Glutamatergic neuron (in vitro differentiated cells): Measurements from ENCODE around the gene TPRKB. TPM values are rescaled to one million over a fixed set of nuclear protein-coding genes. Genes with fewer than 3 reads are reported as not detected.
"Not testable (repeated sequence)": the region's sequence is repeated elsewhere in the genome, so short reads cannot be mapped to it uniquely, and the experiment has no call there.

Experiments
- DNase-seq: peaks from one replicate; pipeline ENCODE4 v3.0.0; 2022
- H3K27ac Mint-ChIP-seq: one replicate; pipeline ENCODE4 v1.8.0; 2020; ENCODE audit warnings: mild to moderate bottlenecking, mixed read lengths, inconsistent platforms; ENCODE audit not compliant: unreplicated experiment
- H3K27me3 Mint-ChIP-seq: one replicate; pipeline ENCODE4 v1.8.0; 2020; ENCODE audit warnings: mild to moderate bottlenecking, moderate library complexity, mixed read lengths, inconsistent platforms; ENCODE audit not compliant: unreplicated experiment
- H3K36me3 Mint-ChIP-seq: one replicate; pipeline ENCODE4 v1.8.0; 2020; ENCODE audit warnings: mild to moderate bottlenecking, mixed read lengths, inconsistent platforms; ENCODE audit not compliant: unreplicated experiment
- H3K4me1 Mint-ChIP-seq: one replicate; pipeline ENCODE4 v1.8.0; 2020; ENCODE audit warnings: mild to moderate bottlenecking, low read depth, mixed read lengths, inconsistent platforms; ENCODE audit not compliant: unreplicated experiment
- H3K4me3 Mint-ChIP-seq: one replicate; pipeline ENCODE4 v1.8.0; 2020; ENCODE audit warnings: mild to moderate bottlenecking, mixed read lengths, inconsistent platforms; ENCODE audit not compliant: unreplicated experiment
- H3K9me3 Mint-ChIP-seq: one replicate; pipeline ENCODE4 v1.8.0; 2020; ENCODE audit warnings: mild to moderate bottlenecking, moderate library complexity, mixed read lengths, inconsistent platforms; ENCODE audit not compliant: unreplicated experiment
- CTCF ChIP-seq: fragments of 200-600 bp; sonication (generic); IDR thresholded peaks from one replicate; pipeline ENCODE4 v1.5.0; 2021; ENCODE audit not compliant: partially characterized antibody, unreplicated experiment
- total RNA-seq: library from RNA; stranded (reverse); fragmentation: NEBNext Ultra II Directional; extraction: Animal tissue kit (Norgen Biotek cat#: 25700); gene quantifications from one replicate; pipeline ENCODE4 v1.2.1, GENCODE V29; 2021; ENCODE audit not compliant: unreplicated experiment

Gene TPRKB
- total RNA-seq, 1 donor from 2014 or later, result 27.2 TPM

- TF ChIP-seq CTCF, result no peak
- Mint-ChIP-seq H3K36me3 (peaks cover 4% of the 10 kb centered on the region), H3K4me1 (no peaks in the 10 kb centered on the region), H3K4me3 (no peak overlapping the region), H3K9me3 (peaks cover 2% of the 10 kb centered on the region), H3K27me3 (no peaks in the 10 kb centered on the region), H3K27ac (no peak overlapping the region)
- DNase-seq, result no peak
Measured at GRCh38 chr2:73766349-73766748, 29.2 kb upstream of the TPRKB start.

GRCh38 chr2:73764945-73765344, 27.8 kb upstream of the TPRKB start:
- H3K4me1 Mint-ChIP-seq, result no peaks in the 10 kb centered on the region
- no peak for TF ChIP-seq CTCF
- peaks cover 2% of the 10 kb centered on the region for H3K9me3 Mint-ChIP-seq
- H3K27me3 Mint-ChIP-seq, result no peaks in the 10 kb centered on the region
- peaks cover 4% of the 10 kb centered on the region for H3K36me3 Mint-ChIP-seq
- H3K27ac Mint-ChIP-seq, result no peak overlapping the region
- no peak for DNase-seq
- H3K4me3 Mint-ChIP-seq, result no peak overlapping the region

GRCh38 chr2:73762571-73762970, 25.4 kb upstream of the TPRKB start:
- Mint-ChIP-seq H3K4me3 (no peak overlapping the region), H3K4me1 (no peaks in the 10 kb centered on the region), H3K27me3 (no peaks in the 10 kb centered on the region), H3K9me3 (peaks cover 2% of the 10 kb centered on the region), H3K27ac (no peak overlapping the region), H3K36me3 (peaks cover 4% of the 10 kb centered on the region)
- no peak for DNase-seq
- TF ChIP-seq CTCF, result no peak

GRCh38 chr2:73759904-73760303, 22.8 kb upstream of the TPRKB start:
- no peak for DNase-seq
- H3K27ac Mint-ChIP-seq, result no peak overlapping the region
- TF ChIP-seq CTCF, result no peak
- H3K9me3 Mint-ChIP-seq, result peaks cover 2% of the 10 kb centered on the region
- no peak overlapping the region for H3K4me3 Mint-ChIP-seq
- H3K27me3 Mint-ChIP-seq, result no peaks in the 10 kb centered on the region
- H3K4me1 Mint-ChIP-seq, result no peaks in the 10 kb centered on the region
- peaks cover 3% of the 10 kb centered on the region for H3K36me3 Mint-ChIP-seq

GRCh38 chr2:73759285-73759764, 22.2 kb upstream of the TPRKB start:
- DNase-seq, result no peak
- no peak overlapping the region for H3K4me3 Mint-ChIP-seq
- no peak overlapping the region for H3K27ac Mint-ChIP-seq
- H3K27me3 Mint-ChIP-seq, result peaks cover 2% of the 10 kb centered on the region
- peaks cover 3% of the 10 kb centered on the region for H3K9me3 Mint-ChIP-seq
- no peaks in the 10 kb centered on the region for H3K4me1 Mint-ChIP-seq
- H3K36me3 Mint-ChIP-seq, result peaks cover 9% of the 10 kb centered on the region
- TF ChIP-seq CTCF, result no peak

GRCh38 chr2:73754332-73754731, 17.2 kb upstream of the TPRKB start:
- H3K27ac Mint-ChIP-seq, H3K27me3 Mint-ChIP-seq, H3K9me3 Mint-ChIP-seq, DNase-seq, H3K4me1 Mint-ChIP-seq, H3K4me3 Mint-ChIP-seq: not testable (repeated sequence)
- H3K36me3 Mint-ChIP-seq, result peaks cover 11% of the 10 kb centered on the region
